Measurements from ENCODE around the gene RPTOR.

Gene RPTOR

DNA sequence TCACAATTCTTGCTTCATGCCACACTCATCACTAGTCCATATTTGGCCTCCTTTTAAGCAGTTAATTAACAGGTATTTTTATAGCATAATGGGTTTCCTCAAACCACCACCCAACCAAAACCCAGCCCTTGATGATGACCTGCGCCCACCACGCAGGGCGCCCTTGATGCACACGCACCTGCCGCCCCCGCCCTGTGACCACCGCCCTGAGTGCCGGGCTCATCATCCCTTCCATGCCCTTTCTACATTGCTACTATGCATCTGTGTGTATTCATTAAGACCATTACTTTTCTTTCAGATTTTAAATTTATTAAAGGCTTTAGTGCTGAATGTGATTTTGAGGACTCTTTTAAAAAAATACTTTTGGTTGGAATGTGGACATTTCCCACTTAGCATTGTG lies 242.2 kb downstream of the RPTOR start:
- TF ChIP-seq, protein P1, sequence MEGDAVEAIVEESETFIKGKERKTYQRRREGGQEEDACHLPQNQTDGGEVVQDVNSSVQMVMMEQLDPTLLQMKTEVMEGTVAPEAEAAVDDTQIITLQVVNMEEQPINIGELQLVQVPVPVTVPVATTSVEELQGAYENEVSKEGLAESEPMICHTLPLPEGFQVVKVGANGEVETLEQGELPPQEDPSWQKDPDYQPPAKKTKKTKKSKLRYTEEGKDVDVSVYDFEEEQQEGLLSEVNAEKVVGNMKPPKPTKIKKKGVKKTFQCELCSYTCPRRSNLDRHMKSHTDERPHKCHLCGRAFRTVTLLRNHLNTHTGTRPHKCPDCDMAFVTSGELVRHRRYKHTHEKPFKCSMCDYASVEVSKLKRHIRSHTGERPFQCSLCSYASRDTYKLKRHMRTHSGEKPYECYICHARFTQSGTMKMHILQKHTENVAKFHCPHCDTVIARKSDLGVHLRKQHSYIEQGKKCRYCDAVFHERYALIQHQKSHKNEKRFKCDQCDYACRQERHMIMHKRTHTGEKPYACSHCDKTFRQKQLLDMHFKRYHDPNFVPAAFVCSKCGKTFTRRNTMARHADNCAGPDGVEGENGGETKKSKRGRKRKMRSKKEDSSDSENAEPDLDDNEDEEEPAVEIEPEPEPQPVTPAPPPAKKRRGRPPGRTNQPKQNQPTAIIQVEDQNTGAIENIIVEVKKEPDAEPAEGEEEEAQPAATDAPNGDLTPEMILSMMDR (IDR thresholded peaks at IDR 0.05; ENCODE audit: borderline replicate concordance, control extremely low read depth, extremely low read depth, insufficient read depth, missing control alignments) = no peak
- in situ Hi-C loops (cut with MboI; ENCODE audit: low sequenced_read_pairs, unreplicated experiment) = no loop called here
- no peak for DNase-seq (ENCODE audit: low spot score)

DNA sequence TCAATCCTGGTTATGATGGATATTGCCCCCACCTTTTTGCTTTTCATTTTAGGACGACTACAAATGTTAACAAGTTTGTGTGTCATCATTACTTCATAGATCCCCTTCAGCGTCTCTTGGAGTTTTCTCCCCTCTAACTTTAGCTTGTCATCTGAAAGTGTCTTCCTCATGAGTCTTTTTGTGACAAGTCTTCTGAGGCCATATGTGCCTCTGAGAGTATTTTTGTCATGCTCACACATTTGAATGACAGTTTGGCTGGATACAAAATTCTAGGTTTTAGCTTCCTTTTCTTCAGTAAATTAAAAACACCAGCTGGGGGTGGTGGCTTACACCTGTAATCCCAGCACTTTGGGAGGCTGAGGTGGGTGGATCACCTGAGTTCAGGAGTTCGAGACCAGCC lies 243.2 kb downstream of the RPTOR start:
- no peak for DNase-seq (ENCODE audit: low spot score)
- in situ Hi-C loops (cut with MboI; ENCODE audit: low sequenced_read_pairs, unreplicated experiment) = no loop called here
- TF ChIP-seq, protein P1 (IDR thresholded peaks at IDR 0.05; ENCODE audit: borderline replicate concordance, control extremely low read depth, extremely low read depth, insufficient read depth, missing control alignments) = no peak

DNA sequence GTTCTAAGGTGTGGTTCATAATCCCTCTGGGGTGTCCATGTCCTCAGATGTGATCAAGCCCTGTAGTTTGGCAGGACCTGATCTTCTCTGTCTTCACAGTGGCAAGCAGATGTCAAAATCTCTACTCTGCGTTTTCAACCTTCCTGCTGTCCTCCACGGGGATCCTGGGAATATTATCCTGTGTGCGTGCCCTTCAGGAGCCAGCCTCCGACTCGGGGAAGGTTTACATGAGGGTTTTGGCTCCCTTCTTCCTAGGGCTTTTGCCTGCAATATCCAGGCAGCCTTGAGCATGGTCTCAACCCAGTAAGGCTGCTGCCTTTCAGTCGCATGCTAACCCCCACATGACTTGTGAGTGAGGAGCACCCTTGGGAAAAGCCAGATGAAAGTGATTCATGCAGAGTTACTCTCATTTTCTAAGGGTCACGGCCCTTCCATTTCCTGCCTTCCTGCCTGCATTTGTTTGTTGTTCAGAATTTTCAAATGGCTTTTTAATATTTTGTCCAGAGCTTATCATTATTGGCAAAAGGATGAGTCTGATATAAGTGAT lies 244.8 kb downstream of the RPTOR start:
- in situ Hi-C loops (cut with MboI; ENCODE audit: low sequenced_read_pairs, unreplicated experiment) = no loop called here
- DNase-seq (ENCODE audit: low spot score) = peak; percentile 56
- TF ChIP-seq, protein P1 (IDR thresholded peaks at IDR 0.05; ENCODE audit: borderline replicate concordance, control extremely low read depth, extremely low read depth, insufficient read depth, missing control alignments) = no peak

DNA sequence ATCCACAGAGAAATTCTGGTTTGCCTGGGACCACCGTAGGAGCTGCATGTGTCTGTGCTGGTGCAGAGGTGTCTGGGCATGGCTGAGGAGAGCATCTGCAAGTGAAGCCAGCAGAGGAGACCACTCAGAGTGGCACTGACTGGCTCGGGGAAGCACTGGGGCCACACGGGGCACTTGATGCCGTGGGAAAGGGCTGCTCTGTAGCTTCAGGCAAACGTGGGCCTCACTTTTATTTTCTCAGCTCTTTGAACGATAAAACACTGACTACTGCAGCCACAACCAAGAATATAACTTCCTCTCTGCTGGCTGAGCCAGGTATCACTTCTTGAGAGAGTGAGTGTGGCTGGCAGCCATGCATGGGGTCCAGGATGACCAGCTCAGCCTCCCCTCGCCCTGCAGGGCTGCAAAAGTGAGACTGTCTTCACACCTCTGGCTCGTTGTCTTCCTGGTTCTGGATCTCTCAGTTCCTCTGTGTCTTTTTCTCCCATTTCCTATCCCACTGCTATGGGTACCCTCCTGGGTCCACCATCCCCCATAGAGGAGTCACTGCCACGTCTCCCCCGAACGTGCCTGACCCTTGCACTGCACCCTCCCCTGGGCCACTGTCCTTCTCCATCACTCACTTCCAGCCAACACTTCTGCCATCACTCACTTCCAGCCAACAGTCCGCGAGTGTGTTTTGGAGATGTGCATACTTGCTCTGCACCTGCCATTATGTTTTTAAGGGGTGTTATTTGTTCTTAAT lies 245.6 kb downstream of the RPTOR start:
- peak; percentile 74 for DNase-seq (ENCODE audit: low spot score)
- TF ChIP-seq, protein P1 (IDR thresholded peaks at IDR 0.05; ENCODE audit: borderline replicate concordance, control extremely low read depth, extremely low read depth, insufficient read depth, missing control alignments) = no peak
- in situ Hi-C loops (cut with MboI; ENCODE audit: low sequenced_read_pairs, unreplicated experiment) = no loop called here

DNA sequence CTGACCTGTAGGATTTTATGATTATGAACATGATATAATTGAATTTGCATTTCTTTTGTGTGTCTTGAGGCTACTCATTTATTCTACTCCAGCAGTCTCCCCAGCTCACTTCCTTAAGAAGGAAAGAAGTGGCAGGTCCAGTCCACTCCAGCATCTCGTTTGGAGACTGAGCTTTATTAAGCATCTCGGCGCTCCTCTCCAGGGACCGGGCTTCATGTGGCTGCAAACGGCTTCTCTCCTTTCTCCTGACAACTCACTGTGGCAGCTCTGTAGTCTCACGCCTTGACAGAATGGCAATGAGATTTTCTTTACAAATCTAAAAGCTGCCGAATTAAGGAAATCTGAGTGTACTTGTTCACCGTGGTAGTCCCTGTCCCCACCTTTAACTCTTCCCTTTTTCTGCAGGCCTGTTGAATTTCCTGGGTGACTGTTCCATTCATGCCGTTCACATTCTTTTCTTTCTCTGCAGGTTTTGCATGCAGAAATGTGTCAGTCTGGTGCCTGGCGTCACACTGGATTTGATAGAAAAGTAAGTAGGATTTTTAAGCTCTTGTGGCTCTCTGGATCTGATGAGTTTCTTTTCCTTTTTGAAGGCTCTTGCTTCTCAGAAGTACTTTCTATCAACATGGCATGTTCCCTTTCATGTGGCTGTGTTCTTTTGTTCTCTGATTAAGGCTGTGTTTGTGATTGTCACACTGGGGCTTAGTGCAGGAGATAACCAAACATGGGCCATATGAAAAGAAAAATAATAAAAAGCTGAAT lies 246.5 kb downstream of the RPTOR start:
- TF ChIP-seq, protein P1 (IDR thresholded peaks at IDR 0.05; ENCODE audit: borderline replicate concordance, control extremely low read depth, extremely low read depth, insufficient read depth, missing control alignments) = no peak
- in situ Hi-C loops (cut with MboI; ENCODE audit: low sequenced_read_pairs, unreplicated experiment) = no loop called here
- DNase-seq (ENCODE audit: low spot score) = no peak

DNA sequence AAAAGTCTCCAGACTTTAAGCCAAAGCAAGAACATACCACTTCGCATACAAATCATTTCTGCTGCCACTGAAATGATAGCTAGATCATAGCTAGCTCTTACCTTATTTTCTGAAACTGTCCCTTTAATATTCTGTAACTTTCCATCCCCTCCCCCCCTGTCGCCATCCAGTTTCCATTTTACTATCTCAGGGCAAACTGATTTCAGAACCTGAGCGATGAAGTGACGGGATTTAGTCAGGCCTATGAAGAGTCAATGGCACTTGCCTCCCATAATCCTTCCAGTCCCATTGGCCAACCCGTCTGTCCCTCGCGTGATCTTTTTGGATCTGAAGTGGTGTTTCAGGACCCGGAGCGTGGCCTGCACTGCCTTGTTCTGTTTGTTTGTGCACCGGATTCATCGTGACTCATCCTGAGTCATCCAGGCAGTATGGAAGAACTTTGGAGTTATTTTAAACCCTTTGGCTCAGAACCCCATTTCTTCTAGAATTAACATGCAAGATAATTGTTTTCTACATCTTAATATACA lies 247.2 kb downstream of the RPTOR start:
- TF ChIP-seq, protein P1 (IDR thresholded peaks at IDR 0.05; ENCODE audit: borderline replicate concordance, control extremely low read depth, extremely low read depth, insufficient read depth, missing control alignments) = no peak
- DNase-seq (ENCODE audit: low spot score) = no peak
- in situ Hi-C loops (cut with MboI; ENCODE audit: low sequenced_read_pairs, unreplicated experiment) = no loop called here

Data from GM13976 (cell line).